GM13977 (cell line): ENCODE results near the gene CXCL6.

Experiments
- DNase-seq: peaks from one replicate; pipeline ENCODE4 v3.0.0; 2012; ENCODE audit warnings: low spot score
- CTCF ChIP-seq: IDR thresholded peaks from 2 replicates; pipeline ENCODE4 v1.5.1; 2012; ENCODE audit warnings: mild to moderate bottlenecking, control low read depth; ENCODE audit not compliant: insufficient read depth; ENCODE audit errors: extremely low read depth, missing control alignments
- in situ Hi-C: fragments of 300-500 bp; cut with MboI; formaldehyde crosslinking; loops from one replicate; pipeline ENCODE4 v1.12.0; 2022; ENCODE audit warnings: low sequenced_read_pairs, low pct_unique_long_range_greater_than_20kb, mixed read lengths, inconsistent platforms; ENCODE audit not compliant: unreplicated experiment

The CXCL6 gene

GRCh38 chr4:73848183-73848777 is 11.8 kb downstream of the CXCL6 start:
- no peak for TF ChIP-seq CTCF
- in situ Hi-C loops: no loop called here
- no peak for DNase-seq

DNA sequence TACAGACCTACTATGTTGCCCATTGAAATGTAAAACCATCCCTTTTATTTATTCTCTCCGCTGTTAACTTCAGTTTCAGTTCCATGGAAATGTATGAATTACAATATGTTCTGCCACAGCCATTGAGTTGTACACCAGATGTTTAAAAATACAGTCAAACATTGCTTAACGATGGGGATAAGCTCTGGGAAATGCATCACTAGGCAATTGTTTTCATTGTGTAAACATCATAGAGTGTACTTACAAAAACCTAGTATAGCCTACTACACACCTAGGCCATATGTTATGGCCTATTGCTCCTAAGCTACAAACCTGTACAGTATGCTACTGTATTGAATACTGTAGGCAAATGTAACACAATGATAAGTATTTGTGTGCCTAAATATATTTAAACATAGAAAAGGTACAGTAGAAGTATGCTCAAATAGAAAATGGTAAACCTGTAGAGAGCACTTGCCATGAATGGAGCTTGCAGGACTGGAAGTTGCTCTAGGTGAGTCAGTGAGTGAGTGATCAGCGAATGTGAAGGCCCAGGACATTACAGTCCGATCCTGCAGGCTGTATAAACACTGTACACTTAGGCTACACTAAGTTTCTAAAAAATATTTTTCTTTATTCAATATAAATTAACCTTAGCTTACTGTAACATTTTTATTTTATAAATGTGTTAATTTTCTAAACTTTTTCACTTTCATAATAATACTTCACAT is 13.9 kb downstream of the CXCL6 start:
- no peak for TF ChIP-seq CTCF
- DNase-seq: no peak
- in situ Hi-C loops: no loop called here

- in situ Hi-C loops: no loop called here
- DNase-seq: no peak
- no peak for TF ChIP-seq CTCF
Observed at GRCh38 chr4:73851293-73851692, 14.8 kb downstream of the CXCL6 start.

GRCh38 chr4:73852771-73853170 is 16.3 kb downstream of the CXCL6 start:
- DNase-seq: no peak
- no peak for TF ChIP-seq CTCF
- in situ Hi-C loops: no loop called here

DNA sequence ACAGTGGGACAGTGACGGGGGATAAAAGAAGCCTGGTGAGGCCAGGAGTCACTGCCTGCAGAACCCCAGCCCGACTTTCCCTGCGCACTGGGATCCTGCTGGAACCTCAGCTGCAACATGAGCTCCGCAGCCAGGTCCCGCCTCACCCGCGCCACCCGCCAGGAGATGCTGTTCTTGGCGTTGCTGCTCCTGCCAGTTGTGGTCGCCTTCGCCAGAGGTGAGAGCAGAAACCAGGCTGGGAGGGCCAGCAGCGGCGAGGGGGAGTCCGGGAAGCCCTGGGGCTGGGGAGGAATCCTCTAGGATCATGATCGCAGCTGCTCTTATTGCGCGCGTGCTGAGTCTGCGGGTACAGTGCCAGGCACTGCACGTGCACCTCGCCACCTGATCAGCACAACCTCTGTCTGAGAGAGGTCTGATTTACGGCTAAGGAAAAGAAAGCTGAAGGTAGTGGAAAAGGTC is 16.8 kb downstream of the CXCL6 start, which contains the start of gene PF4V1:
TSS of gene PF4V1 (plus strand) at position 51 of the 459 bp plus-strand sequence. CDS start at position 118, 67 bp downstream.
- in situ Hi-C loops: no loop called here
- no peak for TF ChIP-seq CTCF

DNA sequence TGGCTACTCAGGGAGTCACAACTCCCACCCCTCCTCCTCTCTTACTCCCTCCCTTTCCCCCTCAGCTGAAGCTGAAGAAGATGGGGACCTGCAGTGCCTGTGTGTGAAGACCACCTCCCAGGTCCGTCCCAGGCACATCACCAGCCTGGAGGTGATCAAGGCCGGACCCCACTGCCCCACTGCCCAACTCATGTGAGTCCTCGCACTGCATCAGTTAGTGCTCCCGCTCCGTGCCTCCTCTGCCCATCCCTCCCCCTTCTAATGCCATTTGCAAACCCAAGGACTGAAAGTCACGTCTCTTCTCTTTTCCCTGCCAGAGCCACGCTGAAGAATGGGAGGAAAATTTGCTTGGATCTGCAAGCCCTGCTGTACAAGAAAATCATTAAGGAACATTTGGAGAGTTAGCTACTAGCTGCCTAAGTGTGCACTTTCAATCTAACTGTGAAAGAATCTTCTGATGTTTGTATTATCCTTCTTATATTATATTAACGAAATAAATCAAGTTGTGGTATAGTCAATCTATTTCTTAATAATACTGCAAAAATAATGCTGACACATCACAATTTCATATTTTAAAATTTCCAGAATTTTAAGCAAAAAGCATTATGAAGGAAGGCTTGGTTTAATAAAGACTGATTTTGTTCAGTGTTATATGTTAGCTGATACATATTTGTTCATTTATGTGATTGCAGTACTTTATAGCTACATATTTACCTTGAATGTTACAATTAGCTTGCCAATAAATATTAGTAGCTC is 17.4 kb downstream of the CXCL6 start:
- TF ChIP-seq CTCF: no peak
- in situ Hi-C loops: no loop called here
- DNase-seq: no peak

More for the DNA sequence above, 16.8 kb downstream of the CXCL6 start, which contains the start of gene PF4V1:
- no peak for DNase-seq
